ENCODE results near the gene PRKACG. TPM values are rescaled to one million over a fixed set of nuclear protein-coding genes. Genes with fewer than 3 reads are reported as not detected.

Gene PRKACG
- total RNA-seq, 1 donor from 2014 or later, result not detected

DNA sequence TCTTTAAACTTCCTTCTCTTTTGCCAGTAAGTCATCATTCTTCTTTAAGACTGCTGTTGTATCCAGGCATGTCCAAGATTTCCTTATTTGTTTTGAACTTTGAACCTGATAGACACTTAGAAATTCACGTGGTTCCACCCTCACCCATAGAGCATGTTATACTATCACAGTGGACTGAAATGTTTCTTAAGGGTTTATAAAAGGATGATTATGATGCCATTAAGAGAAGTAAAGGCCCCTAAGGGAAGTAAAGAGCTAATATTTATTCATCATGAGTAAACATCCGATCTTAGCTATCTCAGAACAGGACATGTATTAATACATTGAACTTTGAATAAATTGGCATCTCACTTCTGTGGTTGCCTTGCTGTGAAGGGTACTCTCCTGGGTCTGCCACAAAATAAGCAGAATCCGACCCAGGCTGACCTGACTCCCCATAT, 49.8 kb downstream of the PRKACG start:
- H3K4me3 ChIP-seq, result no peak overlapping the region
- intact Hi-C loops (cut with DNase I), result no loop called here
- TF ChIP-seq, protein P1, sequence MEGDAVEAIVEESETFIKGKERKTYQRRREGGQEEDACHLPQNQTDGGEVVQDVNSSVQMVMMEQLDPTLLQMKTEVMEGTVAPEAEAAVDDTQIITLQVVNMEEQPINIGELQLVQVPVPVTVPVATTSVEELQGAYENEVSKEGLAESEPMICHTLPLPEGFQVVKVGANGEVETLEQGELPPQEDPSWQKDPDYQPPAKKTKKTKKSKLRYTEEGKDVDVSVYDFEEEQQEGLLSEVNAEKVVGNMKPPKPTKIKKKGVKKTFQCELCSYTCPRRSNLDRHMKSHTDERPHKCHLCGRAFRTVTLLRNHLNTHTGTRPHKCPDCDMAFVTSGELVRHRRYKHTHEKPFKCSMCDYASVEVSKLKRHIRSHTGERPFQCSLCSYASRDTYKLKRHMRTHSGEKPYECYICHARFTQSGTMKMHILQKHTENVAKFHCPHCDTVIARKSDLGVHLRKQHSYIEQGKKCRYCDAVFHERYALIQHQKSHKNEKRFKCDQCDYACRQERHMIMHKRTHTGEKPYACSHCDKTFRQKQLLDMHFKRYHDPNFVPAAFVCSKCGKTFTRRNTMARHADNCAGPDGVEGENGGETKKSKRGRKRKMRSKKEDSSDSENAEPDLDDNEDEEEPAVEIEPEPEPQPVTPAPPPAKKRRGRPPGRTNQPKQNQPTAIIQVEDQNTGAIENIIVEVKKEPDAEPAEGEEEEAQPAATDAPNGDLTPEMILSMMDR (IDR thresholded peaks at IDR 0.05), result no peak
- H3K9me3 ChIP-seq, result no peaks in the 10 kb centered on the region
- H3K27me3 ChIP-seq (ENCODE audit: low read depth), result no peaks in the 10 kb centered on the region
- H3K27ac ChIP-seq, result peak overlapping the region; percentile 1
- DNase-seq, result no peak
- peaks cover 19% of the 10 kb centered on the region for H3K4me1 ChIP-seq
- H3K36me3 ChIP-seq, result no peaks in the 10 kb centered on the region
- peak; percentile 19 to 47 for ATAC-seq

DNA sequence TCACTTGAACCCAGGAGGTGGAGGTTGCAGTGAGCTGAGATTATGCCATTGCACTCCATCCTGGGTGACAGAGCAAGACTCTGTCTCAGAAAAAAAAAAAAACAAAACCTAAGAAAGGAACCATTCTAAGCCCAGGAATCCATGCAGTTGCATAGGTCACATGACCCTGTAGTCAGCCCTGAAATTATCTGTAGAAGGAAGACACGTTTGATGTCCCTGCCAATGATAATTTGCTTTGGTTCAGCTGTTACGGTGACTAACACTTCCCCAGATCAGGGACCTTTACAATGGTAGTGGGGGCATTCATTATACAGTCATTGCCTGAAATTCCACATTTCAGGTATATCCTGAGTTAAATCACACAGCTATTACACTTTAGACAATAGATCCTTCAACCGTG, 50.5 kb downstream of the PRKACG start:
- Histone ChIP-seq H3K4me3 (no peak overlapping the region), H3K9me3 (no peaks in the 10 kb centered on the region), H3K4me1 (peaks cover 19% of the 10 kb centered on the region), H3K36me3 (no peaks in the 10 kb centered on the region), H3K27ac (no peak overlapping the region), H3K27me3 (ENCODE audit: low read depth) (no peaks in the 10 kb centered on the region)
- no peak for DNase-seq
- TF ChIP-seq, protein P1 (IDR thresholded peaks at IDR 0.05), result no peak
- no peak for ATAC-seq
- intact Hi-C loops (cut with DNase I), result no loop called here

Other genes with a start within 250 kb of the PRKACG start
- gene FXN, start 21.6 kb upstream of the PRKACG start, total RNA-seq, result 10.9 TPM
- 124 TPM for gene TJP2, start 160.2 kb upstream of the PRKACG start, total RNA-seq

Measured in lower lobe of right lung (tissue), 2 donors.